Measurements from ENCODE around the gene FHIP1A. TPM values are rescaled to one million over a fixed set of nuclear protein-coding genes. Genes with fewer than 3 reads are reported as not detected.

The FHIP1A gene
- total and polyA plus RNA-seq, 2 of the 13 experiments (the other 11 are each of a cell fraction or from before 2014, with no cell fraction given): 4.1 to 6.2 TPM

DNA sequence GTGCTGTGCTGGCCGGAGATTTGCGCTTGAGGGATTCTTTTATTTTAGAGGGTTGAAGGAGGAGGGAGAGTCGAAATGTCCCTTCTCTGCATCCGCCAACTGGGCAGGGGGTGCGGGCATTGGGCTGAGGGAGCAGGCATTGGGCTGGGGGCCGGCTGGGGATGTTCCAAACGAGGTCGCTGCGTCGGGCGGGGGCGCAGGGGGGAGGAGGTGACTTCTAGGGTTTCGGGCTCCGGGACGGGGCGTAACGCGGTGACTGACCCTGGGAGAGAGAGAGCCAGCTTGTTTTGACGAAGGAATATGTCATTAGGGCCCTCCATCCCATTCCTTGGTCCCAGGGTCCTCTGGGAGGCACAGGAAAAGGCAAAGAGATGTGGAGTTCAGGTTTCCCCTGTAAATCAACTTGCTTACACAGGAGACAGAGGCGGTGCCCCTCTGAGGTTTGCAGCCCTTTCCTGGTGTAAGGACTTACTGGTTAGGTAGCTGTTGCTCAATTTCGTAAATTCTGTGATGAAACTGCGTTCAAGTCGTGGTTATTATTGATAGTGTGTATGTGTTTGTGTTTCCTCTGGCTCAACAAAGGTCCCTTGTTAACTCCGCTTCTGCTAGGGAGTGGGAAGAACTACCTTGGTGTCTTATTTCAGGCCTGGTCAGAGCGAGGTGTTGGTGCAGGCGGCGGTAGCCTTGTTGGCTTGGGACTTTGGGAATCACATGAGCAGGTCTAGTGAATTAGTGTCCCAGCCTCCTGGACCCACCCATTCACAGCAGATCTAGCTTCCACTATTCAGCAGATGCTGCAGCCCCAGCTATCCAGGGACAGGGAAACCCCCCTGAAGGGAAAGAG, 716 bp downstream of the FHIP1A start (continued):
- TF ChIP-seq, protein P1, sequence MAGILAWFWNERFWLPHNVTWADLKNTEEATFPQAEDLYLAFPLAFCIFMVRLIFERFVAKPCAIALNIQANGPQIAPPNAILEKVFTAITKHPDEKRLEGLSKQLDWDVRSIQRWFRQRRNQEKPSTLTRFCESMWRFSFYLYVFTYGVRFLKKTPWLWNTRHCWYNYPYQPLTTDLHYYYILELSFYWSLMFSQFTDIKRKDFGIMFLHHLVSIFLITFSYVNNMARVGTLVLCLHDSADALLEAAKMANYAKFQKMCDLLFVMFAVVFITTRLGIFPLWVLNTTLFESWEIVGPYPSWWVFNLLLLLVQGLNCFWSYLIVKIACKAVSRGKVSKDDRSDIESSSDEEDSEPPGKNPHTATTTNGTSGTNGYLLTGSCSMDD (CRISPR knock-in tag; IDR thresholded peaks at IDR 0.05): no peak
- TF ChIP-seq, protein P2, sequence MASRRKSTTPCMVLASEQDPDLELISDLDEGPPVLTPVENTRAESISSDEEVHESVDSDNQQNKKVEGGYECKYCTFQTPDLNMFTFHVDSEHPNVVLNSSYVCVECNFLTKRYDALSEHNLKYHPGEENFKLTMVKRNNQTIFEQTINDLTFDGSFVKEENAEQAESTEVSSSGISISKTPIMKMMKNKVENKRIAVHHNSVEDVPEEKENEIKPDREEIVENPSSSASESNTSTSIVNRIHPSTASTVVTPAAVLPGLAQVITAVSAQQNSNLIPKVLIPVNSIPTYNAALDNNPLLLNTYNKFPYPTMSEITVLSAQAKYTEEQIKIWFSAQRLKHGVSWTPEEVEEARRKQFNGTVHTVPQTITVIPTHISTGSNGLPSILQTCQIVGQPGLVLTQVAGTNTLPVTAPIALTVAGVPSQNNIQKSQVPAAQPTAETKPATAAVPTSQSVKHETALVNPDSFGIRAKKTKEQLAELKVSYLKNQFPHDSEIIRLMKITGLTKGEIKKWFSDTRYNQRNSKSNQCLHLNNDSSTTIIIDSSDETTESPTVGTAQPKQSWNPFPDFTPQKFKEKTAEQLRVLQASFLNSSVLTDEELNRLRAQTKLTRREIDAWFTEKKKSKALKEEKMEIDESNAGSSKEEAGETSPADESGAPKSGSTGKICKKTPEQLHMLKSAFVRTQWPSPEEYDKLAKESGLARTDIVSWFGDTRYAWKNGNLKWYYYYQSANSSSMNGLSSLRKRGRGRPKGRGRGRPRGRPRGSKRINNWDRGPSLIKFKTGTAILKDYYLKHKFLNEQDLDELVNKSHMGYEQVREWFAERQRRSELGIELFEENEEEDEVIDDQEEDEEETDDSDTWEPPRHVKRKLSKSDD (CRISPR knock-in tag; IDR thresholded peaks at IDR 0.05; ENCODE audit: low read depth): no peak
- TF ChIP-seq ZNF773 (CRISPR knock-in tag; IDR thresholded peaks at IDR 0.05; ENCODE audit: borderline replicate concordance): no peak
- TF ChIP-seq POLR2G (IDR thresholded peaks at IDR 0.05; ENCODE audit: low read depth, low read length): no peak
- TF ChIP-seq TCF7L2 (IDR thresholded peaks at IDR 0.05; ENCODE audit: low read depth, low read length): no peak
- no peak for TF ChIP-seq PRPF4 (IDR thresholded peaks at IDR 0.05; ENCODE audit: low read depth, low read length, poor library complexity, severe bottlenecking)
- TF ChIP-seq ZNF652 (CRISPR knock-in tag; IDR thresholded peaks at IDR 0.05; ENCODE audit: borderline replicate concordance, low read depth): no peak
- 0 out of 2 replicates have a peak, but pooled peaks have one; percentile 61 for TF ChIP-seq ZNF264 (CRISPR knock-in tag; IDR thresholded peaks at IDR 0.05)
- 0 out of 2 replicates have a peak, but pooled peaks have one; percentile 27 for TF ChIP-seq MIER3 (CRISPR knock-in tag; IDR thresholded peaks at IDR 0.05; ENCODE audit: borderline replicate concordance)
- no peak for TF ChIP-seq ZBTB42 (CRISPR knock-in tag; IDR thresholded peaks at IDR 0.05)
- TF ChIP-seq, protein P3, sequence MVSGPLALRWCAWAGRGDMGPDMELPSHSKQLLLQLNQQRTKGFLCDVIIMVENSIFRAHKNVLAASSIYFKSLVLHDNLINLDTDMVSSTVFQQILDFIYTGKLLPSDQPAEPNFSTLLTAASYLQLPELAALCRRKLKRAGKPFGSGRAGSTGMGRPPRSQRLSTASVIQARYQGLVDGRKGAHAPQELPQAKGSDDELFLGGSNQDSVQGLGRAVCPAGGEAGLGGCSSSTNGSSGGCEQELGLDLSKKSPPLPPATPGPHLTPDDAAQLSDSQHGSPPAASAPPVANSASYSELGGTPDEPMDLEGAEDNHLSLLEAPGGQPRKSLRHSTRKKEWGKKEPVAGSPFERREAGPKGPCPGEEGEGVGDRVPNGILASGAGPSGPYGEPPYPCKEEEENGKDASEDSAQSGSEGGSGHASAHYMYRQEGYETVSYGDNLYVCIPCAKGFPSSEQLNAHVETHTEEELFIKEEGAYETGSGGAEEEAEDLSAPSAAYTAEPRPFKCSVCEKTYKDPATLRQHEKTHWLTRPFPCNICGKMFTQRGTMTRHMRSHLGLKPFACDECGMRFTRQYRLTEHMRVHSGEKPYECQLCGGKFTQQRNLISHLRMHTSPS (CRISPR knock-in tag; IDR thresholded peaks at IDR 0.05; ENCODE audit: low read depth): no peak
- no peak for TF ChIP-seq CCDC6 (CRISPR knock-in tag; IDR thresholded peaks at IDR 0.05)
- TF ChIP-seq RXRB (CRISPR knock-in tag; IDR thresholded peaks at IDR 0.05; ENCODE audit: borderline replicate concordance): no peak
- TF ChIP-seq ZNF747 (CRISPR knock-in tag; IDR thresholded peaks at IDR 0.05; ENCODE audit: borderline replicate concordance): no peak
- no peak for TF ChIP-seq MXI1 (IDR thresholded peaks at IDR 0.05; ENCODE audit: borderline replicate concordance, low read depth, low read length)
- TF ChIP-seq, protein P4, sequence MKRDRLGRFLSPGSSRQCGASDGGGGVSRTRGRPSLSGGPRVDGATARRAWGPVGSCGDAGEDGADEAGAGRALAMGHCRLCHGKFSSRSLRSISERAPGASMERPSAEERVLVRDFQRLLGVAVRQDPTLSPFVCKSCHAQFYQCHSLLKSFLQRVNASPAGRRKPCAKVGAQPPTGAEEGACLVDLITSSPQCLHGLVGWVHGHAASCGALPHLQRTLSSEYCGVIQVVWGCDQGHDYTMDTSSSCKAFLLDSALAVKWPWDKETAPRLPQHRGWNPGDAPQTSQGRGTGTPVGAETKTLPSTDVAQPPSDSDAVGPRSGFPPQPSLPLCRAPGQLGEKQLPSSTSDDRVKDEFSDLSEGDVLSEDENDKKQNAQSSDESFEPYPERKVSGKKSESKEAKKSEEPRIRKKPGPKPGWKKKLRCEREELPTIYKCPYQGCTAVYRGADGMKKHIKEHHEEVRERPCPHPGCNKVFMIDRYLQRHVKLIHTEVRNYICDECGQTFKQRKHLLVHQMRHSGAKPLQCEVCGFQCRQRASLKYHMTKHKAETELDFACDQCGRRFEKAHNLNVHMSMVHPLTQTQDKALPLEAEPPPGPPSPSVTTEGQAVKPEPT (CRISPR knock-in tag; IDR thresholded peaks at IDR 0.05; ENCODE audit: low read depth): no peak; the same call in 1 of the 2 replicates
- no peak for TF ChIP-seq PHF20 (CRISPR knock-in tag; IDR thresholded peaks at IDR 0.05)
- no peak for TF ChIP-seq PITX1 (CRISPR knock-in tag; IDR thresholded peaks at IDR 0.05)
- no peak for TF ChIP-seq SNAPC2 (CRISPR knock-in tag; IDR thresholded peaks at IDR 0.05)
- TF ChIP-seq ASH2L (IDR thresholded peaks at IDR 0.05; ENCODE audit: insufficient read length, low read depth, low read length): peak; percentile 42
- peak; percentile 27; the same call in 1 of the 2 replicates for TF ChIP-seq ARNTL (CRISPR knock-in tag; IDR thresholded peaks at IDR 0.05)
- TF ChIP-seq DR1 (CRISPR knock-in tag; IDR thresholded peaks at IDR 0.05): no peak
- no peak for TF ChIP-seq TBX3 (IDR thresholded peaks at IDR 0.05; ENCODE audit: borderline replicate concordance)

All from HepG2 (cell line).